Chondrocyte (in vitro differentiated cells): ENCODE measurements around the gene ETV7. TPM values are rescaled to one million over a fixed set of nuclear protein-coding genes. Genes with fewer than 3 reads are reported as not detected.

Experiments
- DNase-seq: peaks from one replicate; pipeline ENCODE4 v3.0.0; 2021; ENCODE audit warnings: mixed read lengths, low spot score
- H3K27ac Mint-ChIP-seq: one replicate; pipeline ENCODE4 v1.8.0; 2021; ENCODE audit warnings: mild to moderate bottlenecking, moderate library complexity, mixed read lengths; ENCODE audit not compliant: unreplicated experiment
- H3K27me3 Mint-ChIP-seq: 2 replicates; pipeline ENCODE4 v1.8.0; 2021; ENCODE audit warnings: low read depth, mixed read lengths
- H3K36me3 Mint-ChIP-seq: 2 replicates; pipeline ENCODE4 v1.8.0; 2021; ENCODE audit warnings: low read depth, mixed read lengths
- H3K4me1 Mint-ChIP-seq: 2 replicates; pipeline ENCODE4 v1.8.0; 2021; ENCODE audit warnings: low read depth, mild to moderate bottlenecking, mixed read lengths
- H3K4me3 Mint-ChIP-seq: one replicate; pipeline ENCODE4 v1.8.0; 2021; ENCODE audit warnings: mild to moderate bottlenecking, moderate library complexity, mixed read lengths; ENCODE audit not compliant: unreplicated experiment
- H3K9me3 Mint-ChIP-seq: 2 replicates; pipeline ENCODE4 v1.8.0; 2021; ENCODE audit warnings: low read depth, mixed read lengths
- total RNA-seq: library from RNA; stranded (reverse); gene quantifications from 3 replicates; pipeline ENCODE4 v1.2.1, GENCODE V29; 2021
- TF ChIP-seq, protein P1 (sequence below): fragments of 200-600 bp; sonication (generic); IDR thresholded peaks from 2 replicates; pipeline ENCODE4 v1.5.0; 2021; ENCODE audit warnings: antibody characterized with exemption, mild to moderate bottlenecking, moderate library complexity

Gene ETV7
- total RNA-seq, 1 donor from 2014 or later, result not detected

GRCh38 chr6:36371211-36371610 is 16.3 kb downstream of the ETV7 start:
- Mint-ChIP-seq H3K4me1 (peaks cover 6% of the 10 kb centered on the region), H3K27ac (no peak overlapping the region), H3K36me3 (no peaks in the 10 kb centered on the region)

GRCh38 chr6:36370638-36371037 is 16.8 kb downstream of the ETV7 start:
- TF ChIP-seq, protein P1, sequence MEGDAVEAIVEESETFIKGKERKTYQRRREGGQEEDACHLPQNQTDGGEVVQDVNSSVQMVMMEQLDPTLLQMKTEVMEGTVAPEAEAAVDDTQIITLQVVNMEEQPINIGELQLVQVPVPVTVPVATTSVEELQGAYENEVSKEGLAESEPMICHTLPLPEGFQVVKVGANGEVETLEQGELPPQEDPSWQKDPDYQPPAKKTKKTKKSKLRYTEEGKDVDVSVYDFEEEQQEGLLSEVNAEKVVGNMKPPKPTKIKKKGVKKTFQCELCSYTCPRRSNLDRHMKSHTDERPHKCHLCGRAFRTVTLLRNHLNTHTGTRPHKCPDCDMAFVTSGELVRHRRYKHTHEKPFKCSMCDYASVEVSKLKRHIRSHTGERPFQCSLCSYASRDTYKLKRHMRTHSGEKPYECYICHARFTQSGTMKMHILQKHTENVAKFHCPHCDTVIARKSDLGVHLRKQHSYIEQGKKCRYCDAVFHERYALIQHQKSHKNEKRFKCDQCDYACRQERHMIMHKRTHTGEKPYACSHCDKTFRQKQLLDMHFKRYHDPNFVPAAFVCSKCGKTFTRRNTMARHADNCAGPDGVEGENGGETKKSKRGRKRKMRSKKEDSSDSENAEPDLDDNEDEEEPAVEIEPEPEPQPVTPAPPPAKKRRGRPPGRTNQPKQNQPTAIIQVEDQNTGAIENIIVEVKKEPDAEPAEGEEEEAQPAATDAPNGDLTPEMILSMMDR, result no peak
- DNase-seq, result no peak

More at GRCh38 chr6:36371211-36371610, 16.3 kb downstream of the ETV7 start:
- Mint-ChIP-seq H3K4me3 (no peak overlapping the region), H3K9me3 (no peaks in the 10 kb centered on the region), H3K27me3 (peaks cover 13% of the 10 kb centered on the region)
- TF ChIP-seq, protein P1, result no peak
- no peak for DNase-seq

DNA sequence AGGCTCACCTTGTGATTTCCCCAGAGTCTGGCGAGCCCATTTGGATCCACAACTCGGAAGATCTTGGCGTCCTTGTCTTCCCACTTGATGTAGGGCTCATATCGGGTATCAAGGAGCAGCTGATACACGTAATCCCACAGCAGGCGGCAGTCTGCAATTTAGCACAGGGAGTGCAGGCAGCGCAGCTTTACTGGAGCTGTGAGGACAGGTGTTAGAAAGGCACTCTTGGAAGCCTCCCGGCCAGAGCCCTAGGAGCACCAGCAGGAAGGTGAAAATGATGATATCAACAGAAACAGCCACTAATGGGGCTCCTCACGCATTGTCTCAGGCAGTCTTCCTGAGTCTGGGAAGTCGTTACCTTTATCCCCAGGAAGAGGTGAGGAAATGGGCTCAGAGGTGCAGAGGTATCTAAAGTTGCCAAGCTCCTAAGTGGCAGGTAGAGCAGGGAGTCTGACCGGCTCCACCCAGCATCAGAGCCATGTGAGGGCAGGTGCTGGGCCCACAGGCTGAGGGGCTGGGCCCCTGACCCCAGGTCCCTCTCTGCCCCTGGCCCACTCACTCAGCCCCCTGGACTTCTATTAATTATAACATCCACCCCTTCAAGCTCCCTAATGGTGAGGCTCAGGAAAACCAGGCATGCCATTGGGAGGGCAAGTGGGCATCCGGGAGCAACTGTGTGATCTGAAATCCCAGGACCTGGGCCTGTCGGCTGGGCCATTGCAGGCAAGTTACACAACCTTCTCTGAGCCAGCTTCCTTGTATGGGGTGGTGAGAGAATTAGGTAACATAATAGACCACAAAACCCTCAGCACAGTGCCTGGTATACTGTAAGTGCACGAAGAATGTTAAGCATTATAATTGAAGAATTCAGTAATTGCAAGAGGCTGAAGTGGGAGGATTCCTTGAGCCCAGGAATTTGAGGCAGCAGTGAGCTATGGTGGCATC is 18.3 kb downstream of the ETV7 start:
- no peaks in the 10 kb centered on the region for H3K9me3 Mint-ChIP-seq
- no peak overlapping the region for H3K4me3 Mint-ChIP-seq
- peaks cover 6% of the 10 kb centered on the region for H3K4me1 Mint-ChIP-seq
- no peaks in the 10 kb centered on the region for H3K36me3 Mint-ChIP-seq
- H3K27me3 Mint-ChIP-seq, result peaks cover 9% of the 10 kb centered on the region
- no peak for DNase-seq
- TF ChIP-seq, protein P1, result no peak
- peak overlapping the region; percentile 13 for H3K27ac Mint-ChIP-seq

More at GRCh38 chr6:36370638-36371037, 16.8 kb downstream of the ETV7 start:
- H3K27me3 Mint-ChIP-seq, result peaks cover 13% of the 10 kb centered on the region
- H3K9me3 Mint-ChIP-seq, result no peaks in the 10 kb centered on the region
- H3K4me1 Mint-ChIP-seq, result peaks cover 6% of the 10 kb centered on the region
- no peaks in the 10 kb centered on the region for H3K36me3 Mint-ChIP-seq
- H3K4me3 Mint-ChIP-seq, result no peak overlapping the region
- no peak overlapping the region for H3K27ac Mint-ChIP-seq

GRCh38 chr6:36368421-36368820 is 19.0 kb downstream of the ETV7 start:
- Mint-ChIP-seq H3K36me3 (no peaks in the 10 kb centered on the region), H3K9me3 (no peaks in the 10 kb centered on the region), H3K27me3 (peaks cover 9% of the 10 kb centered on the region), H3K4me3 (no peak overlapping the region), H3K27ac (no peak overlapping the region), H3K4me1 (peaks cover 6% of the 10 kb centered on the region)
- TF ChIP-seq, protein P1, result no peak
- DNase-seq, result no peak

GRCh38 chr6:36367743-36368142 is 19.7 kb downstream of the ETV7 start:
- peaks cover 6% of the 10 kb centered on the region for H3K4me1 Mint-ChIP-seq
- no peaks in the 10 kb centered on the region for H3K36me3 Mint-ChIP-seq
- H3K27ac Mint-ChIP-seq, result no peak overlapping the region
- H3K27me3 Mint-ChIP-seq, result peaks cover 5% of the 10 kb centered on the region
- no peak overlapping the region for H3K4me3 Mint-ChIP-seq
- TF ChIP-seq, protein P1, result no peak
- no peak for DNase-seq
- H3K9me3 Mint-ChIP-seq, result no peaks in the 10 kb centered on the region
